ENCODE measurements around the gene KRTAP9-2. TPM values are rescaled to one million over a fixed set of nuclear protein-coding genes. Genes with fewer than 3 reads are reported as not detected.

Gene KRTAP9-2
- total RNA-seq, 1 experiment from 2014 or later = not detected

- Histone ChIP-seq H3K36me3 (ENCODE audit: control insufficient read depth in 1 of 2, insufficient read depth in 2 of 2, low read length in 2 of 2) (no peaks in the 10 kb centered on the region), H3K4me3 (replicated peaks in 1 of 2; ENCODE audit: low read depth in 1 of 2, low read length in 2 of 2) (no peak overlapping the region), H2AFZ (ENCODE audit: low read depth, low read length, poor library complexity, severe bottlenecking) (no peak overlapping the region), H3K27ac (ENCODE audit: low read depth, low read length) (no peak overlapping the region), H3K9ac (ENCODE audit: low read length) (no peak overlapping the region), H3K27me3 (ENCODE audit: insufficient read depth, low read length) (no peaks in the 10 kb centered on the region), H3K9me3 (ENCODE audit: control insufficient read depth in 1 of 2, insufficient read depth in 1 of 2, low read depth in 1 of 2, low read length in 2 of 2) (no peaks in the 10 kb centered on the region), H3K4me2 (ENCODE audit: low read length) (no peak overlapping the region), H4K20me1 (ENCODE audit: insufficient read depth) (no peaks in the 10 kb centered on the region), H3K9me2 (ENCODE audit: insufficient read depth) (no peaks in the 10 kb centered on the region), H3K4me1 (ENCODE audit: control insufficient read depth in 1 of 2, insufficient read depth in 2 of 2, low read length in 2 of 2) (no peaks in the 10 kb centered on the region), H3K79me2 (ENCODE audit: insufficient read depth, low read length) (no peaks in the 10 kb centered on the region)
- ATAC-seq = no peak
- ChIA-PET RAD21 (ENCODE audit: low non-redundant PET in 1 of 2, low total read pairs in 2 of 2, uncharacterized antibody in 2 of 2, unreplicated experiment in 2 of 2) (no interaction called here), CTCF (no interaction called here), POLR2A (no interaction called here)
- TF ChIP-seq POLR2AphosphoS5 (IDR thresholded peaks at IDR 0.05; ENCODE audit: low read depth, low read length) (no peak), EZH2 (IDR thresholded peaks at IDR 0.05) (no peak), CEBPB (IDR thresholded peaks at IDR 0.05; ENCODE audit: low read depth) (no peak), FOSL1 (IDR thresholded peaks at IDR 0.05; ENCODE audit: low read depth) (no peak), ELF1 (IDR thresholded peaks at IDR 0.05; ENCODE audit: borderline replicate concordance, low read depth) (no peak), SP1 (IDR thresholded peaks at IDR 0.05; ENCODE audit: low read depth) (no peak), REST (IDR thresholded peaks at IDR 0.05; ENCODE audit: low read depth) (no peak)
- no peak for DNase-seq (ENCODE audit: low read depth, low spot score)
- intact Hi-C loops (cut with micrococcal nuclease) = no loop called here
- BruUV-seq (replicated peaks) = no TSS peak
Measured at GRCh38 chr17:41199421-41200078, 26.9 kb upstream of the KRTAP9-2 start.

All from HCT116 (cell line).